GM12875 (cell line): Measurements from ENCODE around the gene FAM24B.
"Not testable (repeated sequence)": the region's sequence is repeated elsewhere in the genome, so short reads cannot be mapped to it uniquely, and the experiment has no call there.

Experiments used
- H3K4me3 ChIP-seq: one replicate; pipeline ENCODE4 v1.5.1; 2011; ENCODE audit warnings: low read depth, low read length, control low read depth
- CTCF ChIP-seq: IDR thresholded peaks from 2 replicates; pipeline ENCODE4 v1.5.1; 2011; ENCODE audit warnings: low read depth, mild to moderate bottlenecking, control low read depth, inconsistent platforms, low read length, moderate library complexity, borderline replicate concordance; ENCODE audit not compliant: insufficient read depth

Gene FAM24B

DNA sequence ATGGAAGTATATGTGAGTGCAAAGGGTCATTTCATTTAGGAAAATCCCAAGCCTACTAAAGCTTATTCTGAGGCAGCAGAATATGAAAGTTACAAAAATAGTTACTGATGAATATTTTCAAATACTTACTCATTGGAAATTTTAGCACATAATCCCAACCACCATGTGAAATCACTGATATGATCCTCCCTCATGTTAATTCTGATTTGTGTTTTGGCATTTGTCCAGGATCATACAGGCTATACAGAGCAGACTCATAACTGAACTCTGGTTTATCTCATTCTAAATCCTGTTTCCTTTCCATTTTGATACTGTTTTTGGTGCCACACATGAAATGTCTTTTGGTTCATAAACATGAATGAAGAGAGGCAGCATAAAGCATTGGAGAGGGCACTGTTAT is 3.4 kb upstream of the FAM24B start:
- no peak overlapping the region for H3K4me3 ChIP-seq
- TF ChIP-seq CTCF: no peak

GRCh38 chr10:122878799-122879338 is 512 bp downstream of the FAM24B start:
- no peak overlapping the region for H3K4me3 ChIP-seq
- TF ChIP-seq CTCF: no peak

DNA sequence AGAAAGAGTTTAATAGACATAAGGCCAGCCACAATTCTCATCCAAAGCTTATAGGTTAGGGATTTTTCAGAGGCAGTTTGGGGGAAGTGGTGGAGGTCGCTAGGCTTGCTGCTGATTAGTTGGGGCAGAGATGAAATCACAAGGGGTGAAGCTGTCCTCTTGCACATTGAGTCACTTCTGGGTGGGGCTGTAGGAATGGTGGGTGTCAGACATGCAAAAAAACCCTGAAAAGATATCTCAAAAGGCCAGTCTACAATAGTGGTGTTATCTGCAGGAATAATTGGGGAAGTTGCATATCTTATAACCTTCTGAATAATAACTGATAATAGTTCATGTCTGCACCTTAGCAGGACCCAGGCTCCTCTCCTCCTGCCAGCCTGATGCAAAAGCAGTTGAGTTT is 2.1 kb downstream of the FAM24B start:
- TF ChIP-seq CTCF: no peak
- H3K4me3 ChIP-seq: no peak overlapping the region

- no peak overlapping the region for H3K4me3 ChIP-seq
- TF ChIP-seq CTCF: no peak
Measured at GRCh38 chr10:122876467-122876855, 2.9 kb downstream of the FAM24B start.

- no peak overlapping the region for H3K4me3 ChIP-seq
- no peak for TF ChIP-seq CTCF
Measured at GRCh38 chr10:122875843-122876466, 3.4 kb downstream of the FAM24B start.

DNA sequence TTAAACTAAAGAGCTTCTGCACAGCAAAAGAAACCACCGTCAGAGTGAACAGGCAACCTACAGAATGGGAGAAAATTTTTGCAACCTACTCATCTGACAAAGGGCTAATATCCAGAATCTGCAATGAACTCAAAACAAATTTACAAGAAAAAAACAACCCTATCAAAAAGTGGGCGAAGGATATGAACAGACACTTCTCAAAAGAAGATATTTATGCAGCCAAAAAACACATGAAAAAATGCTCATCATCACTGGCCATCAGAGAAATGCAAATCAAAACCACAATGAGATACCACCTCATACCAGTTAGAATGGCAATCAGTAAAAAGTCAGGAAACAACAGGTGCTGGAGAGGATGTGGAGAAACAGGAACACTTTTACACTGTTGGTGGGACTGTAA is 7.4 kb downstream of the FAM24B start:
- H3K4me3 ChIP-seq: not testable (repeated sequence)

DNA sequence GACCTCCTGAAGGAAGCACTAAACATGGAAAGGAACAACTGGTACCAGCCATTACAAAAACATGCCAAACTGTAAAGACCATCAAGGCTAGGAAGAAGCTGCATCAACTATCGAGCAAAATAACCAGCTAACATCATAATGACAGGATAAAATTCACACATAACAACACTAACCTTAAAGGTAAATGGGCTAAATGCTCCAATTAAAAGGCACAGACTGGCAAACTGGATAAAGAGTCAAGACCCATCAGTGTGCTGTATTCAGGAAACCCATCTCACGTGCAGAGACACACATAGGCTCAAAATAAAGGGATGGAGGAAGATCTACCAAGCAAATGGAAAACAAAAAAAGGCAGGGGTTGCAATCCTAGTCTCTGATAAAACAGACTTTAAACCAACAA is 10.6 kb downstream of the FAM24B start:
- H3K4me3 ChIP-seq: not testable (repeated sequence)

- not testable (repeated sequence) for H3K4me3 ChIP-seq
Measured at GRCh38 chr10:122866757-122867482, 12.5 kb downstream of the FAM24B start.

DNA sequence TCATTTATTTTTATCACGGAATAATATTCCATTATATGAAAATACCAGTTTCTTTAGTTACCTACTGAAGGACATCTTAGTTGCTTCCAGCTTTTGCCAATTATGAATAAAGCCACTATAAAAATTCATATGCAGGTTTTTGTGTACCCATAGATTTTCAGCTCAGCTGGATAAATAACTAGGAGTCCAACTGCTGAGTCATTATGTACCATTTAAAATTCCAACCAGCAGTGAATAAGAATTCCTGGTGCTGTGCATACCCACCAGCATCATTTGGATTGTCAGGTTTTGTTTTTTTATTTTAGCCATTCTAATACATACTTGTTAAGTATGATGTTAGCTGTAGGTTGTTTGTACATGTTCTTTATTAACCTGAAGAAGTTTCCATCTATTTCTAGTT is 14.5 kb downstream of the FAM24B start:
- TF ChIP-seq CTCF: no peak
- no peak overlapping the region for H3K4me3 ChIP-seq
